Measurements from ENCODE around the gene MAZ.

GRCh38 chr16:29849505-29849904 is 43.2 kb downstream of the MAZ start:
- no peak for TF ChIP-seq CTCF (IDR thresholded peaks at IDR 0.05; ENCODE audit: extremely low read depth in 1 of 2, insufficient read depth in 1 of 2, low read depth in 1 of 2, low read length in 2 of 2)
- TF ChIP-seq MYC (IDR thresholded peaks at IDR 0.05; ENCODE audit: low read depth, low read length), result no peak
- TF ChIP-seq POLR2A (IDR thresholded peaks at IDR 0.05; ENCODE audit: low read depth, low read length), result no peak
- no peak for TF ChIP-seq POLR2AphosphoS5 (IDR thresholded peaks at IDR 0.05; ENCODE audit: insufficient read depth, low read depth, low read length)
- TF ChIP-seq EZH2 (IDR thresholded peaks at IDR 0.05; ENCODE audit: borderline replicate concordance, low read depth, low read length, severe bottlenecking), result no peak
- no peak for TF ChIP-seq JUN (IDR thresholded peaks at IDR 0.05; ENCODE audit: borderline replicate concordance, insufficient read depth, insufficient read length, low read depth)
- TF ChIP-seq GATA2 (IDR thresholded peaks at IDR 0.05; ENCODE audit: insufficient read depth, insufficient read length, low read depth, low read length), result no peak
- no peak for TF ChIP-seq MAX (IDR thresholded peaks at IDR 0.05; ENCODE audit: insufficient read depth, insufficient read length)

Measured in endothelial cell of umbilical vein (primary cell).